ENCODE data around the gene IGSF9B. TPM values are rescaled to one million over a fixed set of nuclear protein-coding genes. Genes with fewer than 3 reads are reported as not detected.

IGSF9B gene
- total and polyA plus RNA-seq, 10 of the 15 experiments (the other 5 are each of a cell fraction or from before 2014, with no cell fraction given) = 0.03 to 3.7 (median 0.20) TPM; not detected in 2

DNA sequence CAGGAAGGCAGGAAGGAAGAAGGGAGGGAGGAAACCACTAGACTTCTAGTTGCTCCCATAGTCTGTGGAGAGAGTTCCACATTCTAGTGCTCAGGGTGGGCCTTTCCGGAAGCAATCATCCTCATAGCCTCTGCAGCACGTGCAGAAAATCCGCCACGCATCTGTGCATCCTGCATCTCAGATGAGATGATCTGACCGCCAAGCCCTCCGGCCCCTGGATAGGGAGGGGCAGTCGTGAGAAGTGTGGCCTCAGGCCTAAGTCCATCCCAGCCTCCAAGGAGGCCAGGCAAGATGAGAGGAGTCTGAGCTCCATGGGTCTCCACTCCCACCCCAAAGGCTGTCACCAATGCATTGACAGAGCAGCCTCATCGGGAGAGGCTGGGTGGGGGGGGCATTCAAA lies 30.4 kb upstream of the IGSF9B start:
- SMC1A ChIA-PET (ENCODE audit: uncharacterized antibody, unreplicated experiment) = no interaction called here
- no peak overlapping the region for H3K27ac ChIP-seq (ENCODE audit: control insufficient read depth, insufficient read depth)
- H3K4me1 ChIP-seq (ENCODE audit: control insufficient read depth, insufficient read depth, low read length) = peaks cover 13% of the 10 kb centered on the region
- H4K20me1 ChIP-seq (ENCODE audit: control insufficient read depth, insufficient read depth) = no peaks in the 10 kb centered on the region
- no peak overlapping the region for H3K4me2 ChIP-seq (ENCODE audit: control insufficient read depth, insufficient read depth)
- peaks cover 0 to 1% of the 10 kb centered on the region in 2 experiments; a peak in 1 of 4 replicates for H3K27me3 ChIP-seq (replicated peaks in 1 of 2; ENCODE audit: control insufficient read depth in 2 of 2, insufficient read depth in 2 of 2, low read length in 1 of 2)
- H3K79me2 ChIP-seq (ENCODE audit: control insufficient read depth, insufficient read depth, low read length) = no peaks in the 10 kb centered on the region
- DNase-seq (ENCODE audit: low read depth, low spot score) (no peak), FAIRE-seq (no peak), ATAC-seq (no peak)
- H3K4me3 ChIP-seq = no peak overlapping the region
- no TSS peak for BruUV-seq (replicated peaks)
- H2AFZ ChIP-seq (ENCODE audit: control insufficient read depth, low read depth, low read length) = no peak overlapping the region
- RAD21 ChIA-PET (ENCODE audit: unreplicated experiment) = no interaction called here
- no peaks in the 10 kb centered on the region for H3K9me3 ChIP-seq (replicated peaks; ENCODE audit: control insufficient read depth, insufficient read depth, low read length)
- no peaks in the 10 kb centered on the region for H3K36me3 ChIP-seq (ENCODE audit: control insufficient read depth in 2 of 2, insufficient read depth in 2 of 2, low read length in 1 of 2)
- 62% methylated on average over 8 of the region's 8 CpGs for WGBS (ENCODE audit: insufficient coverage, insufficient replicate concordance, low lambda C conversion rate, missing lambda C conversion rate)
- intact Hi-C loops (cut with micrococcal nuclease; ENCODE audit: unreplicated experiment) (no loop called here), in situ Hi-C loops (cut with MboI) (no loop called here)
- no peak for TF ChIP-seq MYB (IDR thresholded peaks at IDR 0.05; ENCODE audit: borderline replicate concordance, low read depth, low read length)
- TF ChIP-seq, protein P1, sequence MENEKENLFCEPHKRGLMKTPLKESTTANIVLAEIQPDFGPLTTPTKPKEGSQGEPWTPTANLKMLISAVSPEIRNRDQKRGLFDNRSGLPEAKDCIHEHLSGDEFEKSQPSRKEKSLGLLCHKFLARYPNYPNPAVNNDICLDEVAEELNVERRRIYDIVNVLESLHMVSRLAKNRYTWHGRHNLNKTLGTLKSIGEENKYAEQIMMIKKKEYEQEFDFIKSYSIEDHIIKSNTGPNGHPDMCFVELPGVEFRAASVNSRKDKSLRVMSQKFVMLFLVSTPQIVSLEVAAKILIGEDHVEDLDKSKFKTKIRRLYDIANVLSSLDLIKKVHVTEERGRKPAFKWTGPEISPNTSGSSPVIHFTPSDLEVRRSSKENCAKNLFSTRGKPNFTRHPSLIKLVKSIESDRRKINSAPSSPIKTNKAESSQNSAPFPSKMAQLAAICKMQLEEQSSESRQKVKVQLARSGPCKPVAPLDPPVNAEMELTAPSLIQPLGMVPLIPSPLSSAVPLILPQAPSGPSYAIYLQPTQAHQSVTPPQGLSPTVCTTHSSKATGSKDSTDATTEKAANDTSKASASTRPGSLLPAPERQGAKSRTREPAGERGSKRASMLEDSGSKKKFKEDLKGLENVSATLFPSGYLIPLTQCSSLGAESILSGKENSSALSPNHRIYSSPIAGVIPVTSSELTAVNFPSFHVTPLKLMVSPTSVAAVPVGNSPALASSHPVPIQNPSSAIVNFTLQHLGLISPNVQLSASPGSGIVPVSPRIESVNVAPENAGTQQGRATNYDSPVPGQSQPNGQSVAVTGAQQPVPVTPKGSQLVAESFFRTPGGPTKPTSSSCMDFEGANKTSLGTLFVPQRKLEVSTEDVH (IDR thresholded peaks at IDR 0.05; ENCODE audit: low read depth, partially characterized antibody) = no peak
- TF ChIP-seq GABPA (IDR thresholded peaks at IDR 0.05; ENCODE audit: low read depth) = no peak
- TF ChIP-seq, protein P2, sequence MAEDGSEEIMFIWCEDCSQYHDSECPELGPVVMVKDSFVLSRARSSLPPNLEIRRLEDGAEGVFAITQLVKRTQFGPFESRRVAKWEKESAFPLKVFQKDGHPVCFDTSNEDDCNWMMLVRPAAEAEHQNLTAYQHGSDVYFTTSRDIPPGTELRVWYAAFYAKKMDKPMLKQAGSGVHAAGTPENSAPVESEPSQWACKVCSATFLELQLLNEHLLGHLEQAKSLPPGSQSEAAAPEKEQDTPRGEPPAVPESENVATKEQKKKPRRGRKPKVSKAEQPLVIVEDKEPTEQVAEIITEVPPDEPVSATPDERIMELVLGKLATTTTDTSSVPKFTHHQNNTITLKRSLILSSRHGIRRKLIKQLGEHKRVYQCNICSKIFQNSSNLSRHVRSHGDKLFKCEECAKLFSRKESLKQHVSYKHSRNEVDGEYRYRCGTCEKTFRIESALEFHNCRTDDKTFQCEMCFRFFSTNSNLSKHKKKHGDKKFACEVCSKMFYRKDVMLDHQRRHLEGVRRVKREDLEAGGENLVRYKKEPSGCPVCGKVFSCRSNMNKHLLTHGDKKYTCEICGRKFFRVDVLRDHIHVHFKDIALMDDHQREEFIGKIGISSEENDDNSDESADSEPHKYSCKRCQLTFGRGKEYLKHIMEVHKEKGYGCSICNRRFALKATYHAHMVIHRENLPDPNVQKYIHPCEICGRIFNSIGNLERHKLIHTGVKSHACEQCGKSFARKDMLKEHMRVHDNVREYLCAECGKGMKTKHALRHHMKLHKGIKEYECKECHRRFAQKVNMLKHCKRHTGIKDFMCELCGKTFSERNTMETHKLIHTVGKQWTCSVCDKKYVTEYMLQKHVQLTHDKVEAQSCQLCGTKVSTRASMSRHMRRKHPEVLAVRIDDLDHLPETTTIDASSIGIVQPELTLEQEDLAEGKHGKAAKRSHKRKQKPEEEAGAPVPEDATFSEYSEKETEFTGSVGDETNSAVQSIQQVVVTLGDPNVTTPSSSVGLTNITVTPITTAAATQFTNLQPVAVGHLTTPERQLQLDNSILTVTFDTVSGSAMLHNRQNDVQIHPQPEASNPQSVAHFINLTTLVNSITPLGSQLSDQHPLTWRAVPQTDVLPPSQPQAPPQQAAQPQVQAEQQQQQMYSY (CRISPR knock-in tag; IDR thresholded peaks at IDR 0.05) = no peak
- TF ChIP-seq FOXK2 (IDR thresholded peaks at IDR 0.05) = no peak
- TF ChIP-seq NR2C1 (IDR thresholded peaks at IDR 0.05) = no peak
- H3K9ac ChIP-seq (ENCODE audit: control insufficient read depth, insufficient read depth, low read length) = no peak overlapping the region
- POLR2A ChIA-PET = no interaction called here
- CTCF ChIA-PET = interaction anchor here (0.9 kb wide), 1 partner anchor 21 kb away, joined by 3 read pairs; no protein-coding TSS in a partner anchor
